Measurements from ENCODE around the gene PKD1.

The PKD1 gene

GRCh38 chr16:2066139-2066538 lies 69.6 kb downstream of the PKD1 start:
- Mint-ChIP-seq H3K9me3 (no peaks in the 10 kb centered on the region), H3K36me3 (ENCODE audit: low read depth) (peaks cover 39% of the 10 kb centered on the region), H3K27ac (no peak overlapping the region), H3K27me3 (ENCODE audit: low read depth) (no peaks in the 10 kb centered on the region), H3K4me1 (no peaks in the 10 kb centered on the region), H3K4me3 (no peak overlapping the region)
- TF ChIP-seq, protein P1, sequence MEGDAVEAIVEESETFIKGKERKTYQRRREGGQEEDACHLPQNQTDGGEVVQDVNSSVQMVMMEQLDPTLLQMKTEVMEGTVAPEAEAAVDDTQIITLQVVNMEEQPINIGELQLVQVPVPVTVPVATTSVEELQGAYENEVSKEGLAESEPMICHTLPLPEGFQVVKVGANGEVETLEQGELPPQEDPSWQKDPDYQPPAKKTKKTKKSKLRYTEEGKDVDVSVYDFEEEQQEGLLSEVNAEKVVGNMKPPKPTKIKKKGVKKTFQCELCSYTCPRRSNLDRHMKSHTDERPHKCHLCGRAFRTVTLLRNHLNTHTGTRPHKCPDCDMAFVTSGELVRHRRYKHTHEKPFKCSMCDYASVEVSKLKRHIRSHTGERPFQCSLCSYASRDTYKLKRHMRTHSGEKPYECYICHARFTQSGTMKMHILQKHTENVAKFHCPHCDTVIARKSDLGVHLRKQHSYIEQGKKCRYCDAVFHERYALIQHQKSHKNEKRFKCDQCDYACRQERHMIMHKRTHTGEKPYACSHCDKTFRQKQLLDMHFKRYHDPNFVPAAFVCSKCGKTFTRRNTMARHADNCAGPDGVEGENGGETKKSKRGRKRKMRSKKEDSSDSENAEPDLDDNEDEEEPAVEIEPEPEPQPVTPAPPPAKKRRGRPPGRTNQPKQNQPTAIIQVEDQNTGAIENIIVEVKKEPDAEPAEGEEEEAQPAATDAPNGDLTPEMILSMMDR (IDR thresholded peaks at IDR 0.05; ENCODE audit: unreplicated experiment in 3 of 3): no peak

- Mint-ChIP-seq H3K4me1 (no peaks in the 10 kb centered on the region), H3K4me3 (no peak overlapping the region), H3K27me3 (ENCODE audit: low read depth) (no peaks in the 10 kb centered on the region), H3K27ac (no peak overlapping the region), H3K36me3 (ENCODE audit: low read depth) (peaks cover 30% of the 10 kb centered on the region), H3K9me3 (no peaks in the 10 kb centered on the region)
- TF ChIP-seq, protein P1 (IDR thresholded peaks at IDR 0.05; ENCODE audit: unreplicated experiment in 3 of 3): no peak
Measured at GRCh38 chr16:2064368-2064945, 71.2 kb downstream of the PKD1 start.

GRCh38 chr16:2063861-2064260 lies 71.8 kb downstream of the PKD1 start:
- H3K4me1 Mint-ChIP-seq: no peaks in the 10 kb centered on the region
- H3K9me3 Mint-ChIP-seq: no peaks in the 10 kb centered on the region
- TF ChIP-seq, protein P1 (IDR thresholded peaks at IDR 0.05; ENCODE audit: unreplicated experiment in 3 of 3): no peak
- no peak overlapping the region for H3K4me3 Mint-ChIP-seq
- no peaks in the 10 kb centered on the region for H3K27me3 Mint-ChIP-seq (ENCODE audit: low read depth)
- H3K27ac Mint-ChIP-seq: no peak overlapping the region
- H3K36me3 Mint-ChIP-seq (ENCODE audit: low read depth): peaks cover 27% of the 10 kb centered on the region

DNA sequence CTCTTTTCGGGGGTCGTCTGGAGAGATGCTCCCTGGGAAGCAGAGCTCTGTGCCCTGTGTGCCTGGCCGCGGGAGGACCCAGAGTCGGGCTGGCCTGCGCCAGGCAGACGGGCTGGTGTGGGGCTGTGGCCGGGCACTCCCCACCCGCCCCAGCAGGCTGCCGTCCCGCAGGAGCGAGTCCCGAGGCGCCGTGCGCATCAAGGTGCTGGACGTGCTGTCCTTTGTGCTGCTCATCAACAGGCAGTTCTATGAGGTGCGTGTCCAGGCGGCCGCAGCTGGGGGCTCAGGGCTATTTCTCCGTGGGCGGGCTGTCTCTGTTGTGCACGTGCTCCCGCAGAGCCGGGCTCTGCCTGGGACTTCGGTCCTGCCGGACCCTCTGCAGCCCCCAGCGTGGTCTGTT lies 72.9 kb downstream of the PKD1 start:
- no peak overlapping the region for H3K27ac Mint-ChIP-seq
- no peaks in the 10 kb centered on the region for H3K27me3 Mint-ChIP-seq (ENCODE audit: low read depth)
- H3K4me3 Mint-ChIP-seq: no peak overlapping the region
- no peaks in the 10 kb centered on the region for H3K9me3 Mint-ChIP-seq
- peaks cover 26% of the 10 kb centered on the region for H3K36me3 Mint-ChIP-seq (ENCODE audit: low read depth)
- no peaks in the 10 kb centered on the region for H3K4me1 Mint-ChIP-seq
- TF ChIP-seq, protein P1 (IDR thresholded peaks at IDR 0.05; ENCODE audit: unreplicated experiment in 3 of 3): no peak

DNA sequence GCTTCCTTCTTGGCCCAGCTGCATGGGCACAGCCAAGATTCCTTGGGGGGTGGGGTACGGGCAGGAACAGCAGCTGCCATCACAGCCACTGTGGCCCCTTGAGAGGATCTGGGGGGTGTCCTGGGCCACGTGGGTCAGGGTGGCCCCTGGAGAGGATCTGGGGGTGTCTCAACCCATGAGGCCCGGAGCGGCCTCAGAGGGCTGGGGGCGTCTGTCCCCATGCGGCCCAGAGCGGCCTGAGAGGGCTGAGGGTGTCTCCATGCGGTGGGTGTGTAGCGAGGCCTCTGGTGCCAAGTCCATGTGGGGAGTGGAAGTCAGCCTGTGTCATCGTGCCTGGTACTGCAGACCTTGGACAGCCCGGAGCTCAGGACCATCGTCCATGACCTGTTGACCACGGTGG lies 74.2 kb downstream of the PKD1 start:
- Mint-ChIP-seq H3K27ac (no peak overlapping the region), H3K9me3 (no peaks in the 10 kb centered on the region), H3K4me3 (no peak overlapping the region), H3K36me3 (ENCODE audit: low read depth) (peaks cover 19% of the 10 kb centered on the region), H3K27me3 (ENCODE audit: low read depth) (peaks cover 4% of the 10 kb centered on the region), H3K4me1 (no peaks in the 10 kb centered on the region)
- TF ChIP-seq, protein P1 (IDR thresholded peaks at IDR 0.05; ENCODE audit: unreplicated experiment in 3 of 3): no peak

DNA sequence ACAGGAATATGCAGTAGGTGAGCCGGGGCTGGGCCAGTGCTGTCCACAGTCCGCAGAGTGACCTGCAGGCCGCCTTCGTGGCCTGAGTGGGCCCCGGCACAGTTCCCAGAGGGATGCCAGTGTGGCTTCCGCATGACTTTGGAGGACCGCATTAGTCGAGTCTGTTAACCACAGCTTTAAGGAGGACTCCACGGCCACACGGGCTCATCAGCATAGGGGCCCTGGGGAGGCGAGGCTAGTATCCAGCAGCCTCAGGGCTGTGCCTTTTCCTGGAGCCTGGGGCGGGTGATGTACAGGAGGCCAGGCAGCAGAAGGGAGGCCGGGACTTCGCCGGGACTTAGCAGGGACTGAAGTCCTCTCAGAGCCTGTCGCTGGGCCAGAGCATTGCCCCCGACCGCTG lies 74.7 kb downstream of the PKD1 start:
- no peaks in the 10 kb centered on the region for H3K9me3 Mint-ChIP-seq
- no peaks in the 10 kb centered on the region for H3K4me1 Mint-ChIP-seq
- TF ChIP-seq, protein P1 (IDR thresholded peaks at IDR 0.05; ENCODE audit: unreplicated experiment in 3 of 3): no peak
- no peak overlapping the region for H3K4me3 Mint-ChIP-seq
- H3K27me3 Mint-ChIP-seq (ENCODE audit: low read depth): peaks cover 4% of the 10 kb centered on the region
- H3K27ac Mint-ChIP-seq: no peak overlapping the region
- peaks cover 17% of the 10 kb centered on the region for H3K36me3 Mint-ChIP-seq (ENCODE audit: low read depth)
